OCI-LY1 (cell line): ENCODE measurements around the gene GRB7.

Experiments
- H2AFZ ChIP-seq: fragments of 200-600 bp; sonication (generic), shearing (Covaris generic); 2 replicates; pipeline ENCODE4 v1.6.0; 2014; ENCODE audit warnings: antibody characterized with exemption, mild to moderate bottlenecking, low read length
- H3F3A ChIP-seq: fragments of 200-600 bp; sonication (generic), shearing (Covaris generic); 2 replicates; pipeline ENCODE4 v1.6.0; 2014; ENCODE audit warnings: mild to moderate bottlenecking, antibody characterized with exemption, low read length, moderate library complexity; ENCODE audit not compliant: insufficient read depth
- H3K27ac ChIP-seq: fragments of 200-600 bp; sonication (generic); 2 replicates; pipeline ENCODE4 v1.5.1; 2014; ENCODE audit warnings: low read length, mixed run types, mild to moderate bottlenecking, low read depth; ENCODE audit not compliant: poor library complexity, severe bottlenecking
- H3K27me3 ChIP-seq: fragments of 200-600 bp; sonication (generic); 2 replicates; pipeline ENCODE4 v1.6.0; 2014; ENCODE audit warnings: antibody characterized with exemption, mild to moderate bottlenecking, low read length, moderate library complexity; ENCODE audit not compliant: insufficient read depth
- H3K36me3 ChIP-seq: fragments of 200-600 bp; sonication (generic); 2 replicates; pipeline ENCODE4 v1.6.1; 2014; ENCODE audit warnings: mild to moderate bottlenecking, antibody characterized with exemption, low read length, moderate library complexity, mixed read lengths; ENCODE audit not compliant: insufficient read depth
- H3K4me1 ChIP-seq: fragments of 200-600 bp; sonication (generic); 2 replicates; pipeline ENCODE4 v1.5.1; 2014; ENCODE audit warnings: mild to moderate bottlenecking, low read length, moderate library complexity; ENCODE audit not compliant: insufficient read depth, severe bottlenecking
- H3K4me2 ChIP-seq: fragments of 200-600 bp; sonication (generic), shearing (Covaris generic); 2 replicates; pipeline ENCODE4 v1.6.1; 2014; ENCODE audit warnings: low read length
- H3K4me3 ChIP-seq: fragments of 200-600 bp; sonication (generic); 2 replicates; pipeline ENCODE4 v1.5.1; 2014; ENCODE audit warnings: low read length, low read depth, mild to moderate bottlenecking, mixed read lengths; ENCODE audit not compliant: poor library complexity, severe bottlenecking
- H3K79me2 ChIP-seq: fragments of 200-600 bp; shearing (Covaris generic); 2 replicates; pipeline ENCODE4 v1.6.1; 2016; ENCODE audit warnings: mixed run types, low read length, mixed read lengths; ENCODE audit not compliant: insufficient read depth
- H3K9ac ChIP-seq: fragments of 200-600 bp; sonication (generic), shearing (Covaris generic); 2 replicates; pipeline ENCODE4 v1.6.1; 2014; ENCODE audit warnings: mild to moderate bottlenecking, low read length, mixed read lengths
- H3K9me2 ChIP-seq: fragments of 200-600 bp; sonication (generic), shearing (Covaris generic); 2 replicates; pipeline ENCODE4 v1.6.1; 2014; ENCODE audit warnings: low read depth, mild to moderate bottlenecking, low read length, mixed read lengths
- H3K9me3 ChIP-seq: fragments of 200-600 bp; shearing (Covaris generic); 2 replicates; pipeline ENCODE4 v1.6.1; 2014; ENCODE audit warnings: low read length, mixed read lengths
- H4K20me1 ChIP-seq: fragments of 200-600 bp; sonication (generic), shearing (Covaris generic); 2 replicates; pipeline ENCODE4 v1.6.0; 2016; ENCODE audit warnings: mild to moderate bottlenecking, low read length; ENCODE audit not compliant: insufficient read depth
- CTCF ChIP-seq: fragments of 200-600 bp; sonication (generic), shearing (Covaris generic); IDR thresholded peaks from 2 replicates; pipeline ENCODE4 v1.5.1; 2017; ENCODE audit warnings: mild to moderate bottlenecking, antibody characterized with exemption, low read length, moderate library complexity, mixed read lengths
- EZH2 ChIP-seq: fragments of 200-600 bp; sonication (generic), shearing (Covaris generic); IDR thresholded peaks from 2 replicates; pipeline ENCODE4 v1.8.0; 2017; ENCODE audit warnings: borderline replicate concordance, mixed run types, mild to moderate bottlenecking, antibody characterized with exemption, low read length, moderate library complexity, mixed read lengths

The GRB7 gene

DNA sequence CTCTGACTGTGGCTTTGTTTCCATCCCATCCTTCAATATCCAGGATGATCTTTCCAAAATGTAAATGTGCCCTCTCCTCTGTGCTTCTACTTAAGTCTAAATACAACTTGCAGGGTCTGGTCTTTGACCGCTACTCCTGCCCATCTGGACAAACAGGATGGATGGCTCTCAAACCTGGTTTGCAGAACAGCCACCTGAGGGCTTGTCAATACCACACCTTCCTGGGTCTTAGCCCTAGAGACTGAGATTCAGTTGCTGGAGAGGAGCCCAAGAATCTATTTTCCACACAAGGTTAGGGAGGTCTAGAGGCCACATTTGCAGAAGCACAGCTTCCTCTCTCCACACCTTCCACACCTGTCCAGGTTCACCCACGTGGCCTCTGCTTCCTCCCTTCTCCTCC is 1.9 kb upstream of the GRB7 start:
- Histone ChIP-seq H2AFZ (no peak overlapping the region), H3K9ac (no peak overlapping the region), H3K9me2 (no peaks in the 10 kb centered on the region), H3K9me3 (no peaks in the 10 kb centered on the region), H3K79me2 (no peaks in the 10 kb centered on the region), H3K27me3 (peaks cover 7% of the 10 kb centered on the region; the same call in 1 of the 2 replicates), H3K4me1 (peaks cover 30% of the 10 kb centered on the region), H3K4me2 (no peak overlapping the region), H3F3A (no peaks in the 10 kb centered on the region; the same call in 1 of the 2 replicates), H3K27ac (no peak overlapping the region), H4K20me1 (no peaks in the 10 kb centered on the region), H3K4me3 (no peak overlapping the region), H3K36me3 (no peaks in the 10 kb centered on the region)
- TF ChIP-seq EZH2 (no peak), CTCF (no peak)

GRCh38 chr17:39736319-39737165 is 1.2 kb upstream of the GRB7 start:
- Histone ChIP-seq H3K27me3 (peaks cover 7% of the 10 kb centered on the region; the same call in 1 of the 2 replicates), H3F3A (no peaks in the 10 kb centered on the region; the same call in 1 of the 2 replicates), H3K9ac (no peak overlapping the region), H3K27ac (no peak overlapping the region), H3K4me2 (no peak overlapping the region), H3K36me3 (no peaks in the 10 kb centered on the region), H2AFZ (no peak overlapping the region), H3K79me2 (no peaks in the 10 kb centered on the region), H3K9me3 (no peaks in the 10 kb centered on the region), H3K4me3 (no peak overlapping the region), H3K4me1 (peaks cover 30% of the 10 kb centered on the region), H4K20me1 (no peaks in the 10 kb centered on the region), H3K9me2 (no peaks in the 10 kb centered on the region)
- TF ChIP-seq EZH2 (no peak), CTCF (no peak)

DNA sequence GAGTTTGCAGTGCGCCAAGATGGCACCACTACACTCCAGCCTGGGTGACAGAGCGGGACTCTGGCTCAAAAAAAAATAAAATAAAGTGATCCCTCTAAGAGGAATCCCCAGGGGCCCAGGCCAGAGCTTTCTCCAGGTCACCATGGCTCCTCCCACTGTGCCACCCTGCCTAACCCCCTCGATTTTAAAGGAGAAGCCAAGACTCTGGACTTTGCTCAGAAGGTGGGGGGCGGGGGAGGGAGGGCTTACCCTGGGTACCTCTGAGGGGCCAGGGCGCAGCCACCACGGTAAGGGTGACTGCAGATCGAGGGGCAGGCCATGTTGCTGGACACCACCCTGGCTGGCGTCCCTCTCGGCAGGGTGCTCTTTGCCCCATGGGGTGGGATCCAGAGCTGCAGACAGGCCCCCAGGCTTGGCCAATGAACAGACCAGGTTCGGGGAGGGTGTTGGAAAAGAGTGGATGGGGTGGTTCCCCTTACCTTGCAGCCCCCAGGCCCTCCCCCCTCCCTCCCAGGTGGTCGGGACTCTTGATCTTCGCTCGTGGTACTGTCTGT is 455 bp upstream of the GRB7 start:
- Histone ChIP-seq H3K4me2 (peak overlapping the region; percentile 57; the same call in 1 of the 2 replicates), H3F3A (no peaks in the 10 kb centered on the region; the same call in 1 of the 2 replicates), H3K27me3 (peaks cover 7% of the 10 kb centered on the region; the same call in 1 of the 2 replicates), H3K27ac (no peak overlapping the region), H2AFZ (no peak overlapping the region), H3K79me2 (no peaks in the 10 kb centered on the region), H3K4me1 (peaks cover 30% of the 10 kb centered on the region), H3K36me3 (no peaks in the 10 kb centered on the region), H4K20me1 (no peaks in the 10 kb centered on the region), H3K9ac (no peak overlapping the region), H3K9me3 (no peaks in the 10 kb centered on the region), H3K9me2 (no peaks in the 10 kb centered on the region), H3K4me3 (no peak overlapping the region)
- no peak for TF ChIP-seq CTCF
- no peak for TF ChIP-seq EZH2
